Peyer's patch (tissue), 4 donors: ENCODE results near the gene GNAT2. TPM values are rescaled to one million over a fixed set of nuclear protein-coding genes. Genes with fewer than 3 reads are reported as not detected.

Experiments used
- DNase-seq, 3 donors: peaks; one replicate each; pipeline ENCODE4 v3.0.0-alpha.2; 2017 to 2019
- H3K27ac ChIP-seq, 4 donors: fragments of 200-600 bp; sonication (generic); one replicate each; pipeline ENCODE4 v1.5.1; 2016 to 2019
- H3K27me3 ChIP-seq, 2 donors: fragments of 200-600 bp; sonication (generic); one replicate each; pipeline ENCODE4 v1.5.1; 2019
- H3K36me3 ChIP-seq, 3 donors: fragments of 200-600 bp; sonication (generic); one replicate each; pipeline ENCODE4 v1.5.1; 2016 to 2019
- H3K4me1 ChIP-seq, 4 donors: fragments of 200-600 bp; sonication (generic); one replicate each; pipeline ENCODE4 v1.5.1; 2016 to 2019
- H3K4me3 ChIP-seq, 4 donors: fragments of 200-600 bp; sonication (generic); 1 replicate in 3 of 4; 2 replicates in 1 of 4; pipeline ENCODE4 v1.5.1; 2016 to 2019; ENCODE audit warnings: mild to moderate bottlenecking in 1 of 4
- H3K9me3 ChIP-seq, 4 donors: fragments of 200-600 bp; sonication (generic); one replicate each; pipeline ENCODE4 v1.5.1; 2016 to 2019; ENCODE audit warnings: mild to moderate bottlenecking in 1 of 4
- CTCF ChIP-seq, 6 experiments: fragments of 450-650 bp in 4 of 6; fragments of 200-600 bp in 2 of 6; sonication (generic) in 1 of 6; IDR thresholded peaks; one replicate each; pipeline ENCODE4 v1.5.1; 2017 to 2019; ENCODE audit warnings: antibody characterized with exemption in 6 of 6, mild to moderate bottlenecking in 3 of 6, moderate library complexity in 1 of 6
- POLR2A ChIP-seq, 2 donors: fragments of 450-650 bp; IDR thresholded peaks; one replicate each; pipeline ENCODE4 v1.5.1; 2017; ENCODE audit warnings: antibody characterized with exemption in 2 of 2, mild to moderate bottlenecking in 2 of 2, moderate library complexity in 2 of 2
- total RNA-seq, 4 donors: library from RNA; depleted of rRNA; stranded (reverse); fragments of >200 nt; gene quantifications; one replicate each; pipeline ENCODE4 v1.1.0, GENCODE V29; 2016

GNAT2 gene
- total RNA-seq, 4 donors from 2014 or later, result not detected

GRCh38 chr1:109589679-109590078, 29.7 kb downstream of the GNAT2 start:
- no peak for DNase-seq
- H3K9me3 ChIP-seq, result no peaks in the 10 kb centered on the region
- no peaks in the 10 kb centered on the region for H3K4me1 ChIP-seq
- H3K36me3 ChIP-seq, result peaks cover 0 to 98% (median 0%) of the 10 kb centered on the region in 3 donors
- no peak overlapping the region for H3K4me3 ChIP-seq
- H3K27me3 ChIP-seq, result no peaks in the 10 kb centered on the region
- TF ChIP-seq POLR2A (IDR thresholded peaks at IDR 0.05) (no peak), CTCF (IDR thresholded peaks at IDR 0.05) (no peak)
- no peak overlapping the region for H3K27ac ChIP-seq

DNA sequence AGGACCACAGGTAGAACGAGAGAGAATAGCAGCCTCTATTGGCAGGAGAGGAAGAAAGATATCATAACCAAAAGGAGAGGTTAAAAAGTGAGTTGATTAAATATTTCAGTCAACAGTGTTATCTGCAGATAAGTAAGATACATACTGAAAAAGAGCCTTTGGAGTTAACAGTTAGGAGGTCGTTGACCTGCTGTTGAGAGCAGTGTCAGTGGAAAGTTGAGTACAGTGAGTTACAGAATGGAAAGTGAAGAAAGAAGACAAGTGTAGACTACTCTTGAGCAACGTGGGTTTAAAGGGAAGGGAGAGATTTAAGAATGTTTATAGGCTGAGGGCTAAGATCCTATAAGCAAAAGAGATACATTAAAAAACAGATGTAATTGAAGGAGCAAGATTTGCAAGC, 30.2 kb downstream of the GNAT2 start:
- H3K27ac ChIP-seq, result no peak overlapping the region
- H3K27me3 ChIP-seq, result no peaks in the 10 kb centered on the region
- H3K36me3 ChIP-seq, result peaks cover 0 to 98% (median 0%) of the 10 kb centered on the region in 3 donors
- DNase-seq, result no peak
- H3K4me1 ChIP-seq, result no peaks in the 10 kb centered on the region
- no peaks in the 10 kb centered on the region for H3K9me3 ChIP-seq
- H3K4me3 ChIP-seq, result no peak overlapping the region
- TF ChIP-seq CTCF (IDR thresholded peaks at IDR 0.05) (no peak), POLR2A (IDR thresholded peaks at IDR 0.05) (no peak)

- no peak overlapping the region for H3K27ac ChIP-seq
- peaks cover 0 to 85% (median 0%) of the 10 kb centered on the region in 3 donors for H3K36me3 ChIP-seq
- H3K4me3 ChIP-seq, result no peak overlapping the region
- no peaks in the 10 kb centered on the region for H3K9me3 ChIP-seq
- TF ChIP-seq POLR2A (IDR thresholded peaks at IDR 0.05), result no peak
- no peaks in the 10 kb centered on the region for H3K4me1 ChIP-seq
- H3K27me3 ChIP-seq, result no peaks in the 10 kb centered on the region
- DNase-seq, result no peak
Observed at GRCh38 chr1:109586055-109586454, 33.4 kb downstream of the GNAT2 start.

- DNase-seq, result no peak
- no peak for TF ChIP-seq CTCF (IDR thresholded peaks at IDR 0.05)
- no peak for TF ChIP-seq POLR2A (IDR thresholded peaks at IDR 0.05)
- Histone ChIP-seq H3K36me3 (peaks cover 0 to 85% (median 0%) of the 10 kb centered on the region in 3 donors), H3K4me3 (no peak overlapping the region), H3K9me3 (no peaks in the 10 kb centered on the region), H3K27ac (no peak overlapping the region), H3K4me1 (no peaks in the 10 kb centered on the region), H3K27me3 (no peaks in the 10 kb centered on the region)
Observed at GRCh38 chr1:109584766-109585165, 34.6 kb downstream of the GNAT2 start.

- H3K9me3 ChIP-seq, result no peaks in the 10 kb centered on the region
- peaks cover 0 to 58% (median 0%) of the 10 kb centered on the region in 3 donors for H3K36me3 ChIP-seq
- no peaks in the 10 kb centered on the region for H3K27me3 ChIP-seq
- no peaks in the 10 kb centered on the region for H3K4me1 ChIP-seq
- no peak overlapping the region for H3K27ac ChIP-seq
- DNase-seq, result no peak
- TF ChIP-seq POLR2A (IDR thresholded peaks at IDR 0.05), result no peak
- no peak overlapping the region for H3K4me3 ChIP-seq
Observed at GRCh38 chr1:109582021-109582420, 37.4 kb downstream of the GNAT2 start.

DNA sequence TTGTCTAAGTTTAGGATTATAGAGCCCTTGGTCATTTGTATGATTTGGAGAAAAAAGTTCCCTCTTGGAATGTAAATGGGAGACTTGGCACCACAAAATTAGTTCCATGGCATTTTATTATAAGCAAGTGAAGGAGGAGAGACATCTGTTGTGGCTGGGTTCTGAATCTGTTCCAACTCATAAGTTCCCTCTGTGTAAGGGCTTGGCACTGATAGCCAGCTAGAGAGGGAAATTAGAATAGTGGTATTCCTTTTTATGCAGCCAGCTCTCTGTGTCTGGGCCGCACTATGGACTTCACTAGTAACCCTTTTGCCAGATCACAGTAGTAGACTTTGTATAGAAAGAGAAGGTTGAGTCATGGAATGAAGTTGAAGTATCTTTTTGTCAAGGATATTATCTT, 39.9 kb downstream of the GNAT2 start:
- Histone ChIP-seq H3K4me1 (no peaks in the 10 kb centered on the region), H3K9me3 (no peaks in the 10 kb centered on the region), H3K4me3 (no peak overlapping the region), H3K27ac (no peak overlapping the region), H3K27me3 (no peaks in the 10 kb centered on the region), H3K36me3 (peaks cover 0 to 41% (median 0%) of the 10 kb centered on the region in 3 donors)
- TF ChIP-seq POLR2A (IDR thresholded peaks at IDR 0.05) (no peak), CTCF (IDR thresholded peaks at IDR 0.05) (no peak)
- no peak for DNase-seq

- no peak for DNase-seq
- H3K36me3 ChIP-seq, result peaks cover 0 to 36% (median 0%) of the 10 kb centered on the region in 3 donors
- no peaks in the 10 kb centered on the region for H3K27me3 ChIP-seq
- no peaks in the 10 kb centered on the region for H3K9me3 ChIP-seq
- TF ChIP-seq POLR2A (IDR thresholded peaks at IDR 0.05) (no peak), CTCF (IDR thresholded peaks at IDR 0.05) (no peak)
- no peaks in the 10 kb centered on the region for H3K4me1 ChIP-seq
- H3K4me3 ChIP-seq, result no peak overlapping the region
- H3K27ac ChIP-seq, result no peak overlapping the region
Observed at GRCh38 chr1:109578947-109579443, 40.4 kb downstream of the GNAT2 start.
